Cardiac fibroblast (primary cell): ENCODE data around the gene CCDC182.
A peak's percentile ranks its signal among the peaks of the same experiment; 100 is the strongest.

ENCODE experiments used
- DNase-seq, 2 donors: peaks; one replicate each; pipeline versions ENCODE4 v3.0.0 to v3.0.0-alpha.2; 2010; ENCODE audit warnings: low read depth in 2 of 2
- H3K4me3 ChIP-seq, 2 donors: replicated peaks in 1 of 2; 1 replicate in 1 of 2; 2 replicates in 1 of 2; pipeline ENCODE4 v1.5.1; 2011; ENCODE audit warnings: low read depth in 2 of 2, low read length in 2 of 2, mild to moderate bottlenecking in 2 of 2, moderate library complexity in 1 of 2
- TF ChIP-seq, protein P1 (sequence below): IDR thresholded peaks from one replicate; pipeline ENCODE4 v1.5.1; 2011; ENCODE audit warnings: low read depth, mild to moderate bottlenecking, low read length, inconsistent platforms

Gene CCDC182

GRCh38 chr17:57752031-57752905, 7.2 kb upstream of the CCDC182 start:
- no peak overlapping the region for H3K4me3 ChIP-seq
- TF ChIP-seq, protein P1, sequence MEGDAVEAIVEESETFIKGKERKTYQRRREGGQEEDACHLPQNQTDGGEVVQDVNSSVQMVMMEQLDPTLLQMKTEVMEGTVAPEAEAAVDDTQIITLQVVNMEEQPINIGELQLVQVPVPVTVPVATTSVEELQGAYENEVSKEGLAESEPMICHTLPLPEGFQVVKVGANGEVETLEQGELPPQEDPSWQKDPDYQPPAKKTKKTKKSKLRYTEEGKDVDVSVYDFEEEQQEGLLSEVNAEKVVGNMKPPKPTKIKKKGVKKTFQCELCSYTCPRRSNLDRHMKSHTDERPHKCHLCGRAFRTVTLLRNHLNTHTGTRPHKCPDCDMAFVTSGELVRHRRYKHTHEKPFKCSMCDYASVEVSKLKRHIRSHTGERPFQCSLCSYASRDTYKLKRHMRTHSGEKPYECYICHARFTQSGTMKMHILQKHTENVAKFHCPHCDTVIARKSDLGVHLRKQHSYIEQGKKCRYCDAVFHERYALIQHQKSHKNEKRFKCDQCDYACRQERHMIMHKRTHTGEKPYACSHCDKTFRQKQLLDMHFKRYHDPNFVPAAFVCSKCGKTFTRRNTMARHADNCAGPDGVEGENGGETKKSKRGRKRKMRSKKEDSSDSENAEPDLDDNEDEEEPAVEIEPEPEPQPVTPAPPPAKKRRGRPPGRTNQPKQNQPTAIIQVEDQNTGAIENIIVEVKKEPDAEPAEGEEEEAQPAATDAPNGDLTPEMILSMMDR, result no peak
- DNase-seq, result no peak

GRCh38 chr17:57751348-57751971, 6.4 kb upstream of the CCDC182 start:
- DNase-seq, result peak; percentile 22 to 26
- TF ChIP-seq, protein P1, result no peak
- H3K4me3 ChIP-seq, result no peak overlapping the region

- no peak for DNase-seq
- TF ChIP-seq, protein P1, result no peak
- H3K4me3 ChIP-seq, result no peak overlapping the region
Measured at GRCh38 chr17:57750895-57751294, 5.8 kb upstream of the CCDC182 start.

- no peak overlapping the region for H3K4me3 ChIP-seq
- TF ChIP-seq, protein P1, result no peak
- no peak for DNase-seq
Measured at GRCh38 chr17:57750109-57750871, 5.2 kb upstream of the CCDC182 start.

- no peak overlapping the region for H3K4me3 ChIP-seq
- TF ChIP-seq, protein P1, result no peak
- DNase-seq, result no peak
Measured at GRCh38 chr17:57749701-57750100, 4.6 kb upstream of the CCDC182 start.

DNA sequence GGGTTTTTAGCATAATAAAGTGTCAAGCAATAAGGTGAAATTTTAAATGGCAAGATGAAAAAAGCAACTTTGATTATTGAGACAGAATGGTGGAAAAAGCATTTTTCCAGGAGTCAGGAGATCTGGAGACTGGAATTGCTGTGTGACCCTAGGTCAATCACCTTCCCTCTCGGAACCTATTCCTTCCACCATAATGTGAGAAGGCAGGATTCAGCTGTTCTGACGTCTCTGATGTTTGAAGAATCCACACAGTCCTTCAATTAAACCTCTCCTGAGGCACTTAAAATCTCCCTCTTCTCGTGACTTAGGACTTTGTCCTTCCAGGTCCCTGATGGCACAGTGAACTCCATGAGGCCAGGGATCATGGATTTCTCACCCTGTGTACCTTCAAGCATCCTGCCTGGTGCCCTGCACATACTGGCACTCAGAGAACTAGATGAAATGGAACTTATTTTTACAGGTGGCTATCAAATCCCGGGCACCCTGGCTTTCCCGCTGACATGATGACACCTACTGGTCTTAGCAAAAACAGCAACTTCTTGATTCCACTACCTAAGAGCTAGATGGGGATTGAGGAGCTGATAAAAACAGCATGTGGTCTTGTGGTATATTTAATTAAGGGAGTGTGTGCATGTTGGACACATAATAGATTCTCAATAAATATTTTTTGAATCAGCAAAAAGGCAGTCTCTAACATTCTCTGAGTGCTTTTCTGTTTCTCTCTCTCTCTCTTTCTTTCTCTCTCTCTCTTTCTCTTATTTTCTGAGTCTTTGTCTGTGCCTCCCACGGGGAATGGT, 2.3 kb upstream of the CCDC182 start:
- peak; percentile 77 for DNase-seq
- TF ChIP-seq, protein P1, result peak; percentile 82
- H3K4me3 ChIP-seq, result no peak overlapping the region
